Body of pancreas (tissue), 4 donors: Measurements from ENCODE around the gene DDAH2. TPM values are rescaled to one million over a fixed set of nuclear protein-coding genes. Genes with fewer than 3 reads are reported as not detected.

ENCODE experiments used
- ATAC-seq: fragments of 150-250 bp; one replicate; pipeline ENCODE4 v1.9.1; 2016
- DNase-seq, 4 donors: peaks; one replicate each; pipeline ENCODE4 v3.0.0-alpha.2; 2019
- H3K27ac ChIP-seq, 4 donors: fragments of 200-600 bp; sonication (generic); 1 replicate in 3 of 4; 2 replicates in 1 of 4; pipeline versions ENCODE4 v1.5.1 to v1.6.1; 2016 to 2019; ENCODE audit warnings: mild to moderate bottlenecking in 1 of 4, mixed read lengths in 1 of 4, moderate library complexity in 1 of 4
- H3K27me3 ChIP-seq, 2 donors: fragments of 200-600 bp; sonication (generic); one replicate each; pipeline ENCODE4 v1.6.0; 2016; ENCODE audit warnings: mild to moderate bottlenecking in 1 of 2
- H3K36me3 ChIP-seq, 2 donors: fragments of 200-600 bp; sonication (generic); replicated peaks in 1 of 2; 2 replicates each; pipeline ENCODE4 v1.5.1; 2016; ENCODE audit warnings: low read depth in 2 of 2; ENCODE audit not compliant: insufficient read depth in 1 of 2
- H3K4me1 ChIP-seq: fragments of 200-600 bp; sonication (generic); one replicate; pipeline ENCODE4 v1.6.0; 2016
- H3K4me3 ChIP-seq, 2 donors: fragments of 200-600 bp; sonication (generic); 1 replicate in 1 of 2; 2 replicates in 1 of 2; pipeline ENCODE4 v1.5.1; 2016 to 2019
- H3K9me3 ChIP-seq, 3 donors: fragments of 200-600 bp; sonication (generic); 1 replicate in 2 of 3; 2 replicates in 1 of 3; pipeline ENCODE4 v1.5.1; 2016
- POLR2A ChIP-seq, 3 donors: fragments of 450-650 bp; IDR thresholded peaks; one replicate each; pipeline ENCODE4 v1.6.1; 2016; ENCODE audit warnings: antibody characterized with exemption in 3 of 3, mild to moderate bottlenecking in 2 of 3
- WGBS, 2 donors: methylation state at CpG; one replicate each; pipeline ENCODE4 v1.1.5; 2017; 5-methylcytosine and 5-hydroxymethylcytosine counted together
- intact Hi-C: fragments of 100-400 bp; cut with DNase I; formaldehyde crosslinking; loops from one replicate; pipeline ENCODE4 v1.15.1; 2023
- total RNA-seq, 2 donors: library from RNA; depleted of rRNA; stranded (reverse); fragments of >200 nt; gene quantifications; one replicate each; pipeline ENCODE4 v1.1.0, GENCODE V29; 2016
- TF ChIP-seq, protein P1 (sequence below), 7 experiments: fragments of 450-650 bp in 4 of 7; fragments of 200-600 bp in 3 of 7; sonication (generic) in 3 of 7; IDR thresholded peaks; one replicate each; pipeline ENCODE4 v1.5.1; 2016 to 2019; ENCODE audit warnings: antibody characterized with exemption in 7 of 7

The DDAH2 gene
- total RNA-seq, 2 donors from 2014 or later: 23.6 to 40.5 TPM

- Histone ChIP-seq H3K4me3 (no peak overlapping the region), H3K27ac (no peak overlapping the region), H3K4me1 (peaks cover 33% of the 10 kb centered on the region), H3K27me3 (no peaks in the 10 kb centered on the region), H3K9me3 (no peaks in the 10 kb centered on the region), H3K36me3 (no peaks in the 10 kb centered on the region)
- DNase-seq: no peak
- WGBS, 2 donors: 50 to 76% methylated on average over 2 of the region's 2 CpGs
- ATAC-seq: no peak
- intact Hi-C loops: no loop called here
- TF ChIP-seq POLR2A (IDR thresholded peaks at IDR 0.05): no peak
- TF ChIP-seq, protein P1, sequence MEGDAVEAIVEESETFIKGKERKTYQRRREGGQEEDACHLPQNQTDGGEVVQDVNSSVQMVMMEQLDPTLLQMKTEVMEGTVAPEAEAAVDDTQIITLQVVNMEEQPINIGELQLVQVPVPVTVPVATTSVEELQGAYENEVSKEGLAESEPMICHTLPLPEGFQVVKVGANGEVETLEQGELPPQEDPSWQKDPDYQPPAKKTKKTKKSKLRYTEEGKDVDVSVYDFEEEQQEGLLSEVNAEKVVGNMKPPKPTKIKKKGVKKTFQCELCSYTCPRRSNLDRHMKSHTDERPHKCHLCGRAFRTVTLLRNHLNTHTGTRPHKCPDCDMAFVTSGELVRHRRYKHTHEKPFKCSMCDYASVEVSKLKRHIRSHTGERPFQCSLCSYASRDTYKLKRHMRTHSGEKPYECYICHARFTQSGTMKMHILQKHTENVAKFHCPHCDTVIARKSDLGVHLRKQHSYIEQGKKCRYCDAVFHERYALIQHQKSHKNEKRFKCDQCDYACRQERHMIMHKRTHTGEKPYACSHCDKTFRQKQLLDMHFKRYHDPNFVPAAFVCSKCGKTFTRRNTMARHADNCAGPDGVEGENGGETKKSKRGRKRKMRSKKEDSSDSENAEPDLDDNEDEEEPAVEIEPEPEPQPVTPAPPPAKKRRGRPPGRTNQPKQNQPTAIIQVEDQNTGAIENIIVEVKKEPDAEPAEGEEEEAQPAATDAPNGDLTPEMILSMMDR (IDR thresholded peaks at IDR 0.05): no peak
Observed at GRCh38 chr6:31741815-31742214, 12.7 kb upstream of the DDAH2 start.

DNA sequence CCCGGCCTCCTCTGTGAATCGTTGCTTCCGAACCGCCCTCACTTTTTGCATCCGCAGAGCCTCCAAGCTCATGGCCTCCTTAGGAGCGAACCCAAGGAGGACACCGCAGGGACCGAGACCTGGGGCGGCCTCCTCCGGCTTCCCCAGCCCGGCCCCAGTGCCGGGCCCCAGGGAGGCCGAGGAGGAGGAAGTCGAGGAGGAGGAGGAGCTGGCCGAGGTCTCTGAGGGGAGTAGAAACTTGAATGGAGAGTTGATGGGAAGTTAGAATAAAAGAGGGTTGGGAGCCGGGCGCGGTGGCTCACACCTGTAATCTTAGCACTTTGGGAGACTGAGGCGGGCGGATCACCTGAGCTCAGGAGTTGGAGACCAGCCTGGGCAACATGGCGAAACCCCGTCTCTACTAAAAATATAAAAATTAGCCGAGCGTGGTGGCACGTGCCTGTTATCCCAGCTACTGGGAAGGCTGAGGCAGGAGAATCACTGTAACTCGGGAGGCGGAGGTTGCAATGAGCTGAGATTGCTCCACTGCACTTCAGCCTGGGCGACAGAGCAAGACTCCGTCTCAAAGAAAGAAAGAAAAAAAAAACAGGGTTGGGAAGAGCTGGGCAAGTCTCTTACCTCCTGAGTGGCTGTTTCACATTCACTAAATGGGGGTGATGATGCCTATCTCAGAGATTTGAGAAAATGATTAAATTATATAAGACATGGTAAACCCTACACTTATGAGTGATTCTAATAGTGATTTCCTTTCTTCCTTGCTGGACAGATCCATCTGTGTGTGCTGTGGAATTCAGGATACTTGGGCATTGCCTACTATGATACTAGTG, 11.5 kb upstream of the DDAH2 start:
- peak overlapping the region in 3 of 4 donors; percentile 86 to 91 (median 90) for H3K27ac ChIP-seq
- WGBS, 2 donors: 20 to 22% methylated on average over 29 of the region's 29 CpGs
- no peaks in the 10 kb centered on the region for H3K9me3 ChIP-seq
- intact Hi-C loops: no loop called here
- DNase-seq (no peak), ATAC-seq (no peak)
- H3K4me1 ChIP-seq: peaks cover 38% of the 10 kb centered on the region
- no peak for TF ChIP-seq POLR2A (IDR thresholded peaks at IDR 0.05)
- TF ChIP-seq, protein P1 (IDR thresholded peaks at IDR 0.05): no peak
- no peaks in the 10 kb centered on the region for H3K36me3 ChIP-seq
- H3K4me3 ChIP-seq: peak overlapping the region; percentile 26 to 62
- H3K27me3 ChIP-seq: no peaks in the 10 kb centered on the region

- intact Hi-C loops: no loop called here
- peak; percentile 98 to 99 (median 99) for DNase-seq
- TF ChIP-seq, protein P1 (IDR thresholded peaks at IDR 0.05): no peak
- peak in 2 of 3 donors; percentile 58 to 67 for TF ChIP-seq POLR2A (IDR thresholded peaks at IDR 0.05)
- H3K36me3 ChIP-seq: no peaks in the 10 kb centered on the region
- H3K9me3 ChIP-seq: no peaks in the 10 kb centered on the region
- peak; percentile 94 for ATAC-seq
- H3K27ac ChIP-seq: peak within 1 kb of the TSS; percentile 35 to 91 (median 88)
- peak within 1 kb of the TSS; percentile 26 to 62 for H3K4me3 ChIP-seq
- H3K27me3 ChIP-seq: no peaks in the 10 kb centered on the region
- peaks cover 45% of the 10 kb centered on the region for H3K4me1 ChIP-seq
- WGBS, 2 donors: 0% methylated on average over 13 to 58 of the region's 58 CpGs
Observed at GRCh38 chr6:31739639-31740396, 10.7 kb upstream of the DDAH2 start, which contains the start of gene MSH5. Gene MSH5 (plus strand): TSS chr6:31740005. CDS start chr6:31740467, 462 bp downstream.

DNA sequence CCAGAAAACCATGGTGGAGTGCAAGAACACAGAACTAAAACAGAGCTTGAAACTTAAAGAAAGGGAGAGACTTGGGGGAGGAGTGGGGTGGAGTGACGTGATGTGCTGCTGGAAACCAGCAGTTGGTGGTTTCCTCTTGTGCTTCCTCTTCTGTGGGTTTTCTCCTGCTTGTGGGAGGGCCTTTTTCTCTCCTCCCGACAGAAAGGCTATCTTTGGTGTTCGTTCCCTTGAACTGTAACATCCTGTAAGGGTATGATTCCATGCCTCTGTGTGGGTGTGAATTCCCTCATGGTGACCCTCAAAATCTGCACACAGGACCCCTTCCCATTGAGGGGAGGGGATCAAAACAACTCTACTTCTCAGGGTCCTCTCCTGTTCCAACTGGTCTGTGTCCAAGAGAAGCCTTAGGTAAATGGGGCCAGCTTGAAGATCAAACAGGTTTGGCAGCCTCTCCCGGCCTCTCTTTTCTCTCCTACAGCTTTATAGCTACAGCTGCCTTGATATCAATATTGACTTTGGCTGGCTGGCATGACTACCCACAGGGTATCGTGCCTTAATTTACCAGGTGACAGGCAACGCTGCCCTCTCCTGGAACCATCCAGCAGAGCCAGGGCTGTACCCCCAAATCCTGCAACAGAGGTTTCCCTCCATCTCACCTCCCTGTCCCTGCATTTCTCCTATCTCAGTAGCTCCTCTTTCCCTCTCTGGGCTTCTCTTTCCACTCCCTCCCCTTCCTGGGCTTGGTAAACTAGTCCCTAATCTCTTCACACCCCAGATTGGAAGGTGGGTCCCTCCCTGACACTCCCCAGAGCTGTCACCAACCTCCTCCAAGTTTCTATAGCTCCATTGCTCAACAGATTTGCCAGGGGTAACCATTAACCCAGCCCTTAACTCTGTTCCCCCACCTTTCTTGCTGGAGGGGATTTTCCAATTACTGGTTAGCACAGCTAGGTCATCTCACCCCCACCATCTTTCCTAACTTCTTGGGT, 9.2 kb upstream of the DDAH2 start:
- peaks cover 58% of the 10 kb centered on the region for H3K4me1 ChIP-seq
- H3K27ac ChIP-seq: peak overlapping the region; percentile 68 to 91 (median 88)
- intact Hi-C loops: no loop called here
- H3K27me3 ChIP-seq: no peaks in the 10 kb centered on the region
- H3K4me3 ChIP-seq: no peak overlapping the region
- DNase-seq: peak; percentile 62 to 84 (median 82)
- peak in 1 of 3 donors; percentile 43 for TF ChIP-seq POLR2A (IDR thresholded peaks at IDR 0.05)
- TF ChIP-seq, protein P1 (IDR thresholded peaks at IDR 0.05): peak in 4 of 7 experiments; percentile 25 to 47 (median 44)
- ATAC-seq: peak; percentile 12
- H3K36me3 ChIP-seq: peaks cover 0 to 2% of the 10 kb centered on the region in 2 donors
- H3K9me3 ChIP-seq: no peaks in the 10 kb centered on the region
- 0 to 3% methylated on average over 6 of the region's 6 CpGs for WGBS, 2 donors
